EL (cell line): Measurements from ENCODE around the gene MMP24OS.
A peak's percentile ranks its signal among the peaks of the same experiment; 100 is the strongest.

Source experiments
- DNase-seq: peaks from one replicate; pipeline ENCODE4 v3.0.0-alpha.2; 2016

The MMP24OS gene

GRCh38 chr20:35290186-35290886 lies 12.4 kb upstream of the MMP24OS start:
- no peak for DNase-seq

GRCh38 chr20:35288325-35289060 lies 10.6 kb upstream of the MMP24OS start:
- no peak for DNase-seq

DNA sequence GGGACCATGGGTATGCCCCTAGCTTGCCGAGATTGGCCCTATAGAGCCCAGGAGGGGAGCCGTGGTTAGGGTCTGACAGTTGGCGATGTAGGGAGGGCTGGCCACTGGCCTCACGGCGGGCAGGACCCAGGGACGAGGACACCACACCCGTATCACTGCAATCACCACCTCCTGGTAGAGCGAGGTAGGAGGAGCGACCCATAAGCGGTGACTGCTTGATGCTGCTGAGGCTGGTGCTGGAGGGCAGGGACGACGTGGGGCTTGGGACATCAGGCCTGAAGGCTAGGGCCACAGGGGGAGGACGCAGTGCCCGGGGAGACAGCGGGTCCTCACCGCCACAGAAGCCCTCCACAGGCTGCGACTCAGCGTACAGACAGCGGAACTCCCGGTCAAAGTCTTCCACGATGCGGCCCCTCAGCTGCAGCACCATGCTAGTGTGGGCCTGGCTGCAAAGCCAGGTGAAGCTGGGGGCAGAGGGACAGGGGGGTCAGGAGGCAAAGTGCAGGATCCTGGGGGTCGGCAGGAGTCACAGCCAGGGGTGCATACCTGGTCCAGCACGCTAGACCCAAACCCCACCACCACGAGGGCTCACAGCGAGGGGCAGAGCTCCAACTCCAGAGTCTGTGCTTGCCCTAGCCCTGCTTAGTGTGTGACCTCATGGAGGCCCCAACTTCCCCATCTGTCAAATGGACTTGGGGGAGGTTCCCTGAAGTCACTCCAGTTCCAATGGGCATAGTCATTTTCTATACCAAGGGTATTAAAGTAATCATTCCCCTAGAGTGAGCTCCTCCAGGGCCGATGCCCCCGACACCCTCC lies 9.8 kb upstream of the MMP24OS start:
- DNase-seq = no peak

DNA sequence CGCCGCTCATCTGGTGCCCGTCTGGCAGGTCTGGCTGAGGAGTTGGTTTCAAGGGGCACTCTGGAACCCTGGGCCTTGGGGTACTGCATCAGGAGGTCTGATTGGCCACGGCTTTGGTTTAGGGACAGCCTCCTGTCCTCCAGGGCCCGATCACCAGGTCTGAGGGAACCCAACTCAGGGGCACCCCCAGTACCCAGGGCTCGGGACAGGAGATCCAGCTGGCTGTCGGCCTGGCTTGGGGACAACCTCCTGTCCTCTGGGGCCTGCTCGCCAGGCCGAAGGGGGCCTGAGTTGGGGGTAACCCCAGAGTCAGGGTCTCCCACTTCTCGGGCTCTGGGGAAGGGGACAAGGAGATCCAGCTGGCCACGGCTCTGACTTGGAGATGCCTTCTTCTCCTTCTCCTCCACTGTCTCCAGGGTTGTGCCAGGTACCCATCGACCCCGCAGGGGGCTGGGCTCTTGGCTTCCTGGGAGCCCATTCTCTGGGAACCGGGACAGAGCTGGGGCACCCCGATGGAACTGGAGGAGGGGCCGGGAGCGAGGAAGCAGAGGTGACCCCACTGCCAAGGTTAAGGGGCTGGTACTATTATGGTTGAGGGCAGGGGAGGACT lies 9.1 kb upstream of the MMP24OS start:
- no peak for DNase-seq

DNA sequence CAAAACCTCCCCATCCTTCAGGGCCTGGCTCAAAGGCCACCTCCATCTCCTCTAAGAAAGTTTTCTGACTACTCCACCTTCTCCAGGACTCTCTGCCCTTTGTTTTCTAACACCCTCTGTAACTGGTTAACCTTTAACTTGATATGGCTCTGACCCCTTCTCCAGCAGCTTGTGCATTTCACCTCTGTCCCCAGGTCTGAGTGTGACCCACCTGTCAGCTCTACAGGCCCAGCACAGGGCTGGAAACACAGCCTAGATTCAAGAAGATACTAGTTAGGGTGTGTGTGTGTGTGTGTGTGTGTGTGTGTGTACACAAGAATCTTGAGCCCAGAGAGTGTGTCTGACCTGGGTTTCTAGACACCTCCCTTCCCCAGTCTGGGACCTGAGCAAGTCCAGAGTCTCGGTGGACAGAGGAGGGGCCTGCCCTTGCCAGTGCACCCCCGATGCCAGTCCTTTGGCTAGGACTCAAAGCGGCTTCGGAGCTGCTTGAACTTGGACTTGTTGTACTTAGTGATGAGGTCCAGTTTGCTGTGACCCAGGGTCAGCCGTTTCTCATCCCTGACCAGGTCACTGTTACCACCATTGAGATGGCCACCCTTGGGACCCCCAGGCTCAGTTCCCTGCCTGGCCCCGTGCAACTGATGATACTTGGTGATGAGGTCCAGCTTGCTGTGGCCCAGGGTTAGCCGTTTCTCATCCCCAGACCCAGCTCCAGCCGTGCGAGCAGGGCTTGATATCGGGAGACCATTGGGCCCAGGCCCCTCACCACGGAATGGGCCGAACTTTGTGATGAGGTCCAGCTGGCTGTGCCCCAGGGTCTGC lies 8.4 kb upstream of the MMP24OS start:
- DNase-seq = no peak

- no peak for DNase-seq
Observed at GRCh38 chr20:35285806-35286076, 7.8 kb upstream of the MMP24OS start.

DNA sequence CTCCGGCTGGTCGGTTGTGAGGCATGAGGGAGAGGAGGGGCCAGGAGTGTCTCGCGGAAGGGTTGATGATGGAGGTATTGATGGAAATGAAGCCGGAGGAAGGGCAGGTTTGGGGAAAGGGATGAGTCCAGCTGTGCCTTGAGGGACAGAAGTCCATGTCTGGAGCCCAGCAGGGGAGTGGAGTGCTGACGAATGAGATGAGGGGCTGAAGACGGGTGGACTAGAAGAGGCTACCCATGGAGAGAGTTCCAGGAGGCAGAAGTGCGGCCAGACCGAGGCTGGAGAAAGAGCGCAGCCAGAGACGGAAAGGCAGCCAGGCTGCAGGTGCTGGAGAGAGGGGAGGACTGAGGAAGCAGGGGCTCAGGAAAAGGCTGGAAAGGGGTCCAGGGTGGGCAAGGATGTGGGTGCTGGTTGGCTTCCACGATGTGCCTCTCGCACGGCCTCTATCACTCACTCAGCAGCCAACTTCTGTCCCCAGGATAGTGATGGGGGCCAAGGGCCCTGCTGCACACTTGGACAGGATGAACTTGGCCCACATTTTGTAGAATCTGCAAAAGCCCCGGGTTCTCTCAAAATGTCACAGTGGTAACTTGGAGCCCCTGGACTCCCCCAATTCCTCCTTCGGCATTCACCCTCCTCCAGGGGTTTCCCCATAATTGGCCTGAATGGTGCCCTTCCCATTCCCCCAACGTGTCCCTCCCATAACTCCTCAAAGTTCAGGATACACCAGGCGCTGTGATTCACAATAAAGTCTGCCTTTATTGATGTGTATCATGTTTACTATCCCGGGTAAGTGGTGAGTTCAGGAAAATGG lies 7.3 kb upstream of the MMP24OS start:
- DNase-seq = no peak

GRCh38 chr20:35284267-35284991 lies 6.5 kb upstream of the MMP24OS start, which contains the start of gene EIF6:
EIF6 (minus strand) TSS chr20:35284772; CDS start chr20:35284487, 285 bp downstream.
- DNase-seq = peak; percentile 92

- DNase-seq = no peak
Observed at GRCh38 chr20:35283441-35284266, 5.7 kb upstream of the MMP24OS start.

- no peak for DNase-seq
Observed at GRCh38 chr20:35281506-35282101, 3.7 kb upstream of the MMP24OS start.

DNA sequence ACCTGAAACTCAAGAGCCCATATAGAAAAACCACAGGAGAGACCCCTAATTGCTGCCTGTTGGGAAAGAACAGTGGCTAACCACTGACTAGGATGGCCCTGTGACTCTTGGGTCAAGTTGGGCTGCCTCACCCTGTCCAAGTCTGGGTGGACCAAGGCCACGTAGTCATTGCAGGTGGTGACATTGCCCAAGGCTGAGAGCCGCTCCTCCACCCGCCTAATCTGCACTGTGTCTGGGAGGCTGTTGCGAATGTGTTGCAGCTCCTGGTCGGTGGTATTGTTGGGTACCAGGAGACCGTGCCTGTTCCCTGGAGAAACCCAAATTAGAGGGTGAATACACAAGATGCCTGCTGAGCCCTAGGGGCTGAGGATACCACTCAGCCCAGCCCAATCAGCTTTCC lies 2.6 kb upstream of the MMP24OS start:
- DNase-seq = no peak

GRCh38 chr20:35279533-35280174 lies 1.7 kb upstream of the MMP24OS start:
- DNase-seq = no peak

- DNase-seq = no peak
Observed at GRCh38 chr20:35279040-35279439, 1.1 kb upstream of the MMP24OS start.

DNA sequence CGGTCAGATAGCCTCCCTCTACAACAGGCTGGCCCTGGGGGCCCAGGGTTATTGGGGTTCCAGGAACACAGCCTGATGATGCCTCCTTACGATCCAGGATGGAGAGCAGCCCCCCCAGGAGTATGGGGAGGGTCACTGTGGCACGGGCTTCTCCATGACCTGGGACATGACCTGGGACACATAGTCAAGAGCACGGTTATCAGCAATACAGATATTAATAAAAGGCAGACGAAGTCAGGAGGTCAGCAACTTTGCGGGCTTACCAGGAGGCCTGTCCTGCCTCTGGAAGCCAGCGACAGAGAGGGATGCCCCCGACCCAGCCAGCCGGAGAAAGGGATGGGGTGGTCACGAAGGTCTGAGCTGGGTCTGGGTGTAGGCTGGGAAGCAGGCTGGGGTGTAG lies 795 bp downstream of the MMP24OS start:
- no peak for DNase-seq

- no peak for DNase-seq
Observed at GRCh38 chr20:35276408-35276807, 1.5 kb downstream of the MMP24OS start.

- DNase-seq = no peak
Observed at GRCh38 chr20:35275741-35276251, 2.1 kb downstream of the MMP24OS start.

- no peak for DNase-seq
Observed at GRCh38 chr20:35274172-35275092, 3.5 kb downstream of the MMP24OS start.
